ENCODE results near the gene C1R.

C1R gene

DNA sequence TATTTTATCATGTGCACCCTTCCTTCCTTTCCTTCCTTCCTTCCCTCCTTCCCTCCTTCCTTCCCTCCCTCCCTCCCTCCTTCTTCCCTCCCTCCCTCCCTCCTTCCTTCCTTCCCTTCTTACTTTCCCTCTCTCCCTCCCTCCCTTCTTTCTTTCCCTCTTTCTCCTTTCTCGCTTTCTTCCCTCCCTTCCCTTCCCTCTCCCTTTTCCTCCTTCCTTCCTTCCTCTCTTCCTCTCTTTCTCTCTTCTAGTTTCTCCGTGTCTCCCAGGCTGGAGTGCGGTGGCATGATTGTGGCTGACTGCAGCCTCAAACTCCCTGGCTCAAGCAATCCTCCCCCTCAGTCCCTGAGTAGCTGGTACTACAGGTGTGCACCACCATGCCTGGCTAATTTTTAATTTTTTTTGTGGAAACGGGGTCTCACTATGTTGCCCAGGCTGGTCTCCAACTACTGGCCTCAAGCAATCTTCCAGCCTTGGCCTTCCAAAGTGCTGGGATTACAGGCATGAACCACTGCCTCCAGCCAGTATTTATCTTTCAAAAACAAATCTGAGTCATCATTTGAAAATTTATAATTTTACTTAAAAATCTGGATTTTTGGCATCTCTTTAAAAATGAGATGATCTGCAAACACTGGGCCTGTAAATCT lies 8.9 kb upstream of the C1R start:
- TF ChIP-seq CTCF (IDR thresholded peaks at IDR 0.05) = no peak

DNA sequence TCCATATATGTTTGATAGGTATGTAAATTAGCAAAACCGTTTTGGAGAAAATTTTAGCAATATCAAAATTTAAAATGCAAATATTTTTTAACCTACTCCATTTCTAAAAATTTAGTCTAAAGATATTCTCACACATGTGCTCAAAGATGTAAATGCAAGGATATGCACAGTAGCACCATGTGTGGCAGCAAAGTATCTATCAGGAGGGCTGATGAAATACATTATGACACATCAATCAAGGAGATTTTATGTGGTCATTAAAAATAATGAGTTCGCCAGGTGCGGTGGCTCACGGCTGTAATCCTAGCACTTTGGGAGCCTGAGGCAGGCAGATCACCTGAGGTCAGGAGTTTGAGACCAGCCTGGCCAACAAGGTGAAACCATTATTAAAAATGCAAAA lies 8.0 kb upstream of the C1R start:
- no peak for TF ChIP-seq CTCF (IDR thresholded peaks at IDR 0.05)

DNA sequence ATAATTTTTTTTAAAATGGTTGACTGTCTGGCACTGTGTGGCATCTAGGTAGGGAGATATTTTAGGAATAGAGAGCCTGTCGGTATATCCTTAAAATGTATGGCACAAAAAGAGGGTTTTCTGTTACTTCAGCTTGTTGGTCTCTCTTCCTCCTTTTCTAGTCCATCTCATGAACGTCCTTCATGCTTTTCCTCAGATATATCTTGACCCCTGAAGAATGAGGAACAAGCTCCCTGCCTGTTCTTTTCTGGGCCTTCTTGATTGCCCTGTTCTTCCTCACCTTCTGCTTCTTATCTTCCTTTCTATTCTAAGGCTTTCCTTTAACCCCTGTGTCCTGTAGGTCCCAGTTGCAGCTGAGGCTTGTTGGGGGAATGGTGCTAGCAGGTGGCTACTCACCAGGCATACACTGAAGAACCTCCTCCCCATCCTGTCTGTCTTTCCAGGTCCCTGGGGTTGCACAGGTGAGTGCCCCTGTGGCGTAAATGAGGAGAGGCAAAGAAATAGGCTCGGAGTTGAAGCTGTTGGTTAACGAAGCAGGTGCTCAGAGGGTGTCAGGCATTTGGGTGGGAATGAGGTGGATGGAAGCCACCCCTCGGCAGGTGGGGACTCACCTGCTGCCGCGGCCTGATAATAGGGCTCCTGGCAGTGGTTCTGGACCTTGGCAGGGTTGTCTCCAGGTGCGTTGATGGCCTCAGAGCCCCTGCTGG lies 7.2 kb upstream of the C1R start:
- no peak for TF ChIP-seq CTCF (IDR thresholded peaks at IDR 0.05)

GRCh38 chr12:7096979-7097378 lies 4.7 kb upstream of the C1R start:
- TF ChIP-seq CTCF (IDR thresholded peaks at IDR 0.05) = no peak

GRCh38 chr12:7096006-7096932 lies 4.0 kb upstream of the C1R start:
- no peak for TF ChIP-seq CTCF (IDR thresholded peaks at IDR 0.05)

DNA sequence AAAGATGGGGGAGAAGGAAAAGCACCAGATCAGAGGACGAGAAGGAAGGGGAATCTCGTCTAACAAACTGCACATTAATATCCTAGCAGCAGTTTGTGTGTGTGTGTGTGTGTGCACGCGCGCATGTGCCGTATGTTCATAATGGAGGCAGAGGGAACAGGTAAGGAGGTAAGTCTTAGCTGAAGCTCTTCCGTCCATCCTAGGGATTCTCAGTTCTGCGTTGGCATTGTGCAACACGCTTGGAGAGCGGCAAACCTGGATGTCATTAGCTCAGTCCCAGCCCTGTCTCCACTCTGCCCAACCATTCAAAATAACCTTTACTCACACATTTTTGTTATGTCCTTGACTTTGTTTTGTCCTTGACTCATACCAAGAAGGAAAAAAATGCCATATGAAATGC lies 1.6 kb upstream of the C1R start:
- TF ChIP-seq CTCF (IDR thresholded peaks at IDR 0.05) = no peak

DNA sequence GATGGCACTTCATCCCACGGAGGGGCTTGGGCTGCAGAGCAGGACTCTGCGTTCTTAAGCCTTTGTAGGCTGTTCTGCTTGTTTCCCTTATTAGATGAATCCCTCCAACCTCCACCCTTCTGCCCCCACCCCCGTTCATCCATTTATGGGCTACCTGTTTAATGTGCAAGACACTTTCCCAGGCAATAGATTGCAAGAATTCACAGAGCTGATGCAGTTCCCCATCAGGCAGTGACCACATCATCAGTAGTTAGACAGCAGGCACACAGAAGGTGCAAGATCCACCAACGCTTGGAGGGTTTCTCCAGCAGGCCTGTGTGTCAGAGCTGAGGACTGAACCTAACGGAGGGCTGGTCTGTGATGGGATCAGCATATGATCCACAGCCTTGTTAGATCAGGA lies 1.2 kb upstream of the C1R start:
- no peak for TF ChIP-seq CTCF (IDR thresholded peaks at IDR 0.05)

Data from LNCAP (cell line).